Measurements from ENCODE around the gene MEGF11. TPM values are rescaled to one million over a fixed set of nuclear protein-coding genes. Genes with fewer than 3 reads are reported as not detected.
A peak's percentile ranks its signal among the peaks of the same experiment; 100 is the strongest.

MEGF11 gene
- total RNA-seq, 4 donors from 2014 or later, result 0.23 to 0.33 TPM; not detected in 2

- intact Hi-C loops (cut with DNase I), result no loop called here
- Histone ChIP-seq H3K4me3 (no peak overlapping the region), H3K36me3 (no peaks in the 10 kb centered on the region), H3K27me3 (peaks cover 0 to 18% (median 0%) of the 10 kb centered on the region in 4 donors), H3K4me1 (peaks cover 0 to 13% (median 10%) of the 10 kb centered on the region in 4 donors), H3K27ac (replicated peaks in 1 of 4) (peak overlapping the region in 1 of 4 donors; percentile 32), H3K9me3 (no peaks in the 10 kb centered on the region)
- DNase-seq (ENCODE audit: extremely low spot score), result no peak
- TF ChIP-seq CTCF (IDR thresholded peaks at IDR 0.05) (peak in 1 of 3 experiments; percentile 3), POLR2AphosphoS5 (IDR thresholded peaks at IDR 0.05) (no peak)
- 51% methylated on average over 20 of the region's 23 CpGs for WGBS
These were observed 172.7 kb downstream of the MEGF11 start for GRCh38 chr15:66080717-66081398.

DNA sequence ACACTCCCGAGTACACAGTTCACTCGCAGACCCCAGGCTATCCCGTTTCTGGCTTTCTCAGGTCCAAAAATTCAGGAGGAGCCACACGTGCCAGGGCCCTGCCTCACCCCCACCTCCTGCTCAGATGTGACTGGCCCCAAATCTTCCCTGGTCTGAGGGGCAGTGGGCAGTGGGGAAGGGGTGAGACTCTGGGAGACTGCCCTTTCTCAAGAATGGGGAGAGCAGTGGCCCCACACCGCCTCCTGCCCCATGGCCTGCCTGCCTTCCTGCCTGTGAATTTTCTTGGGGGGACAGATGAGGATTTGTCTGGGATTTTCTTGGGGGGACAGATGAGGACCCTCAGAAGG is 174.6 kb downstream of the MEGF11 start:
- Histone ChIP-seq H3K36me3 (no peaks in the 10 kb centered on the region), H3K9me3 (no peaks in the 10 kb centered on the region), H3K4me1 (peaks cover 0 to 13% (median 10%) of the 10 kb centered on the region in 4 donors), H3K27me3 (peaks cover 0 to 10% (median 0%) of the 10 kb centered on the region in 4 donors), H3K4me3 (no peak overlapping the region), H3K27ac (replicated peaks in 1 of 4) (no peak overlapping the region)
- no peak for DNase-seq (ENCODE audit: extremely low spot score)
- WGBS, result 59% methylated on average over 4 of the region's 5 CpGs
- intact Hi-C loops (cut with DNase I), result no loop called here
- TF ChIP-seq CTCF (IDR thresholded peaks at IDR 0.05) (no peak), EP300 (IDR thresholded peaks at IDR 0.05) (no peak), POLR2A (IDR thresholded peaks at IDR 0.05; ENCODE audit: low read depth) (no peak), POLR2AphosphoS5 (IDR thresholded peaks at IDR 0.05) (no peak)

DNA sequence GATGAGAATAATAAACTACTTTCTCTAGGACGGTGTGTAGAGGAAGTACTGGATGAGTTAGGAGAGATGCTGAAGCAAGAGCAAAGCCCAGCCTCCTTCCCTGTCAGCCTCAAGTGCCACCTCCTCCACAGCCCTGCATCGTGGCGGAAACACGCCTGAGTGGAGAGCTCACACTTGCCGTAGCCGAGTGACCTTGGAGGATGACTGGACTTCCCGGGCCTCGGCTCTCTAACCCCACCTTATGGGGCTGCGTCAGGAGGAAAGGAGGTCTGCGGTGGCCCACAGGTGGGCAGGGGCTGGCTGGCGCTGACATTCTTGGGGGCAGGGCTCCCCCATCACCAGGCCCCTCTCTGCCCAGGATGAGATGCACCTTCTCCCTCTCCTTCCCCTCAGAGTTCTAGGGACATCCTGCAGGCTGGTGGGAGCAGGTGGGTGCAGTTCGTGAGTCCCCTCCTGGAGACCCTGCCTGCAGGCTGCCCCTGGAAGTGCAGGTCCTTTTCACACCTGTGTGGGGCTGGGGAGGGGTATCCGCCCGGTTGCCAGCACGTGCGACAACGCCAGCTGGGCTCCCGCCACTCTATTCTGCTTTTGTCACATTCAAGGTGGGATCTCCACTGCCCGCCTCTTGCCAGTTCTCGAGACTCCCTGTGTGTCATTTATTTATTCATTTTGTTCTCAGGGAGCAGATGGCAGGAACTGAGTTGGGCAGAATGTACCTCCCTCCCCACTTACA is 175.2 kb downstream of the MEGF11 start:
- Histone ChIP-seq H3K27me3 (peaks cover 0 to 10% (median 0%) of the 10 kb centered on the region in 4 donors), H3K4me1 (peaks cover 0 to 14% (median 11%) of the 10 kb centered on the region in 4 donors), H3K9me3 (no peaks in the 10 kb centered on the region), H3K36me3 (no peaks in the 10 kb centered on the region), H3K4me3 (no peak overlapping the region), H3K27ac (replicated peaks in 1 of 4) (no peak overlapping the region)
- intact Hi-C loops (cut with DNase I), result no loop called here
- no peak for TF ChIP-seq POLR2AphosphoS5 (IDR thresholded peaks at IDR 0.05)
- TF ChIP-seq POLR2A (IDR thresholded peaks at IDR 0.05; ENCODE audit: low read depth), result no peak
- DNase-seq (ENCODE audit: extremely low spot score), result no peak
- 70% methylated on average over 18 of the region's 20 CpGs for WGBS

DNA sequence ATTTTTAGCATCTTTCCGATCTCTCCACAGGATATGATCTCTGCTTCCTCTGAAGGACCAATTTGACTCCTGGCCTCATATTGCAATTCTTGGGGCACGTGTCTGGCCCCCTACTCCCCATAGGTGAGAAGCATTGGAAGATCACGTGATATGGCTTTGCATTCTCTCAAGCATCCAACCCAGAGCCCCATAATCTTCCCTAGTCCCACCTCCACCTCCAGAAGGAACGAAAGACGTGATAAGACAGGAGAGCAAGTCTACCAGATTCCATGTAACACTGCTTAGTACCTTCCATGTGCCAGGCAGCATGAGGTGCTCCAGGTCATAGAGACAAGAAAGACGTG is 176.3 kb downstream of the MEGF11 start:
- Histone ChIP-seq H3K36me3 (no peaks in the 10 kb centered on the region), H3K9me3 (no peaks in the 10 kb centered on the region), H3K4me1 (peaks cover 0 to 24% (median 21%) of the 10 kb centered on the region in 4 donors), H3K27ac (replicated peaks in 1 of 4) (no peak overlapping the region), H3K4me3 (no peak overlapping the region), H3K27me3 (peaks cover 0 to 10% (median 0%) of the 10 kb centered on the region in 4 donors)
- TF ChIP-seq POLR2AphosphoS5 (IDR thresholded peaks at IDR 0.05) (no peak), CTCF (IDR thresholded peaks at IDR 0.05) (no peak), EP300 (IDR thresholded peaks at IDR 0.05) (no peak), POLR2A (IDR thresholded peaks at IDR 0.05; ENCODE audit: low read depth) (no peak)
- 86% methylated on average over 6 of the region's 6 CpGs for WGBS
- intact Hi-C loops (cut with DNase I), result no loop called here
- DNase-seq (ENCODE audit: extremely low spot score), result no peak

DNA sequence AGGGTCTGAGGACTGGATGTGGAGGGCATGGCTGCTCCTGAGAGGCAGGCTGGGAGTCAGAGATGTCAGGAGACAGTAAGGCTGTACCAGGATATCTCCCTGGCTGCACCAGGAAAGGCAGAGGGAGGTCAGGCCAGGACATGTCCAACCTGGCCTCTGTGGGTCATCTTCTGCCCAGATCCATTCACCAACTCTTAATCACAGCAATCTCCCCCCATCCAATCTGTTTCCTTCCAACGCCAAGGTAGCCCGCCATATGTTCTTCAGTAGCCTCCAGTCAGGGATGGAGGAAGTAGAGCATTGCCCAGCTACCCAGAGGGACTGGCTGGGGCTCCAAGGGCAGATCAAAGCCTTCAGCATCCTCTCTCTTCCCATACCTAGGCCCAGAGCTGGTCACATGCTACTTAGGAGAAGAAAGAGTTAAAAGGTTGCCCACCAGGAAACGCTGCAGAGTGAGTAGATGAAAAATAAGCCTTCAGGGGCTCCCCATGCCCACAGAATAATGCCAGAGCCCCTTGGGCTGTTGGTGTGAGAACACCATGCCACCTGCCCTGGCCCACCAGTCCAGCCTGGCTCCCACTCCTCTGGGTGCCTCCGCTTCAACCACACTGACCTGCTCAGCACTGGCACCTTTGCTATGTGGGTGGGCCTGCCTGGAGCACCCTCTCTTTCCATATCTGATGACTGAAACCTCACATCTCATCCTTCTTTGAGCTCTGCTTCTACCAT is 176.8 kb downstream of the MEGF11 start:
- intact Hi-C loops (cut with DNase I), result no loop called here
- Histone ChIP-seq H3K4me3 (no peak overlapping the region), H3K4me1 (peaks cover 0 to 27% (median 21%) of the 10 kb centered on the region in 4 donors), H3K36me3 (no peaks in the 10 kb centered on the region), H3K27ac (replicated peaks in 1 of 4) (no peak overlapping the region), H3K27me3 (peaks cover 0 to 10% (median 0%) of the 10 kb centered on the region in 4 donors), H3K9me3 (no peaks in the 10 kb centered on the region)
- WGBS, result 84% methylated on average over 4 of the region's 4 CpGs
- TF ChIP-seq CTCF (IDR thresholded peaks at IDR 0.05), result no peak
- TF ChIP-seq POLR2AphosphoS5 (IDR thresholded peaks at IDR 0.05), result no peak
- TF ChIP-seq EP300 (IDR thresholded peaks at IDR 0.05), result no peak
- TF ChIP-seq POLR2A (IDR thresholded peaks at IDR 0.05; ENCODE audit: low read depth), result no peak
- no peak for DNase-seq (ENCODE audit: extremely low spot score)
